Uterus (tissue), 2 donors: ENCODE results near the gene NAV3.

Source experiments
- CTCF ChIP-seq, 4 experiments: fragments of 200-600 bp in 2 of 4; fragments of 450-650 bp in 2 of 4; sonication (generic) in 2 of 4; IDR thresholded peaks; one replicate each; pipeline ENCODE4 v1.5.1; 2016 to 2019; ENCODE audit warnings: antibody characterized with exemption in 4 of 4, mild to moderate bottlenecking in 2 of 4, moderate library complexity in 1 of 4
- POLR2A ChIP-seq, 2 donors: fragments of 450-650 bp; IDR thresholded peaks; one replicate each; pipeline ENCODE4 v1.6.1; 2016; ENCODE audit warnings: antibody characterized with exemption in 2 of 2, mild to moderate bottlenecking in 1 of 2, moderate library complexity in 1 of 2

- TF ChIP-seq CTCF (IDR thresholded peaks at IDR 0.05) (no peak), POLR2A (IDR thresholded peaks at IDR 0.05) (no peak)
Measured at GRCh38 chr12:77834618-77835017, 3.9 kb downstream of the NAV3 start.
